Measurements from ENCODE around the gene MRAP. TPM values are rescaled to one million over a fixed set of nuclear protein-coding genes. Genes with fewer than 3 reads are reported as not detected.

The MRAP gene
- total RNA-seq, 1 donor from 2014 or later = 3.9 TPM

DNA sequence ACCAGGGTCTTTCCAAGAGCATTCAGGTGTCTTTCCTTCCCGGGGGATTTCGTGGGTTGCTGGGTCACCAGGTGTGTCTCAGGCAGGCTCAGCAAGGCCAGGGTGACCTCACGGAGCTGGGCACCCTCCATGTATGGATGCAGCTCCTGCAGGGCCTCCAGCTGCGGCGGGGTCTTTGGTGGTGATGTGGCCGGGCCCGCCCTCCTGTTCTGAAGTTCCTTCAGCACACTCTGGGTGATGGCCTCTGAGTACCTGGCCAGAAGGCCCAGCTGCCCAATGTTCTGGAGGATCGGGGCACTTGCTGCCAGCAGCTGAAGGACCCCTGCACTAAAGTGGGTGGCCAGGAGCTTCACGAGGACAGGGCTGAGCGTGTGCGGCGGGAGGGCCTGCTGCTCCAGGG lies 48.7 kb downstream of the MRAP start:
- H3K36me3 ChIP-seq = peaks cover 0 to 91% of the 10 kb centered on the region in 2 donors
- no peak overlapping the region for H3K4me3 ChIP-seq
- H3K27ac ChIP-seq = peak overlapping the region; percentile 63
- H3K9me3 ChIP-seq = no peaks in the 10 kb centered on the region
- DNase-seq (ENCODE audit: extremely low spot score in 2 of 2) = peak in 1 of 2 donors; percentile 84
- intact Hi-C loops (cut with DNase I) = no loop called here
- no peaks in the 10 kb centered on the region for H3K27me3 ChIP-seq
- TF ChIP-seq, protein P1, sequence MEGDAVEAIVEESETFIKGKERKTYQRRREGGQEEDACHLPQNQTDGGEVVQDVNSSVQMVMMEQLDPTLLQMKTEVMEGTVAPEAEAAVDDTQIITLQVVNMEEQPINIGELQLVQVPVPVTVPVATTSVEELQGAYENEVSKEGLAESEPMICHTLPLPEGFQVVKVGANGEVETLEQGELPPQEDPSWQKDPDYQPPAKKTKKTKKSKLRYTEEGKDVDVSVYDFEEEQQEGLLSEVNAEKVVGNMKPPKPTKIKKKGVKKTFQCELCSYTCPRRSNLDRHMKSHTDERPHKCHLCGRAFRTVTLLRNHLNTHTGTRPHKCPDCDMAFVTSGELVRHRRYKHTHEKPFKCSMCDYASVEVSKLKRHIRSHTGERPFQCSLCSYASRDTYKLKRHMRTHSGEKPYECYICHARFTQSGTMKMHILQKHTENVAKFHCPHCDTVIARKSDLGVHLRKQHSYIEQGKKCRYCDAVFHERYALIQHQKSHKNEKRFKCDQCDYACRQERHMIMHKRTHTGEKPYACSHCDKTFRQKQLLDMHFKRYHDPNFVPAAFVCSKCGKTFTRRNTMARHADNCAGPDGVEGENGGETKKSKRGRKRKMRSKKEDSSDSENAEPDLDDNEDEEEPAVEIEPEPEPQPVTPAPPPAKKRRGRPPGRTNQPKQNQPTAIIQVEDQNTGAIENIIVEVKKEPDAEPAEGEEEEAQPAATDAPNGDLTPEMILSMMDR (IDR thresholded peaks at IDR 0.05) = no peak
- TF ChIP-seq POLR2AphosphoS5 (IDR thresholded peaks at IDR 0.05; ENCODE audit: insufficient read depth in 1 of 2, low read depth in 1 of 2) = no peak
- TF ChIP-seq POLR2A (IDR thresholded peaks at IDR 0.05) = no peak
- H3K4me1 ChIP-seq = peaks cover 31% of the 10 kb centered on the region

DNA sequence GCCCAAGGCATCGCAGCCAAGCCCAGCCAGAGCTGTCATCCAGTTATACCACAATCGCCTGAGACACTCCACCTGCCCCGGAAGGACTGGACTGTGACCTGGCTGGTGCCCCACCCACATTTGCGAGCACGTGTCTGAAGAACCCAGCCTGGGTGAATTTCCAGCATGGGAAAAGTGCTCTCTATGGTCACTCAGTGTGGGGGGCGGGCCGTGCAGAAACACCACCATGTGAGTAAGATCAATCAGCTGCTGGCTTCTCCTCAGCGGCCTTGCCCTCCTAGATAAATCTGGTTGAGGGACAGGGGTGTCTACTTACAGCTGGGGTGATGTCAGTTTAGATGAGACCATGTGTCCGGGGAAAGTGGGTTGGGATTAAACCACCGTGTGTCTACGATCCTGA lies 49.3 kb downstream of the MRAP start:
- intact Hi-C loops (cut with DNase I) = no loop called here
- peaks cover 31% of the 10 kb centered on the region for H3K4me1 ChIP-seq
- no peaks in the 10 kb centered on the region for H3K27me3 ChIP-seq
- TF ChIP-seq, protein P1 (IDR thresholded peaks at IDR 0.05) = no peak
- no peak for TF ChIP-seq POLR2A (IDR thresholded peaks at IDR 0.05)
- no peak for TF ChIP-seq POLR2AphosphoS5 (IDR thresholded peaks at IDR 0.05; ENCODE audit: insufficient read depth in 1 of 2, low read depth in 1 of 2)
- H3K36me3 ChIP-seq = peaks cover 0 to 92% of the 10 kb centered on the region in 2 donors
- no peaks in the 10 kb centered on the region for H3K9me3 ChIP-seq
- no peak for DNase-seq (ENCODE audit: extremely low spot score in 2 of 2)
- no peak overlapping the region for H3K4me3 ChIP-seq
- H3K27ac ChIP-seq = peak overlapping the region; percentile 63

DNA sequence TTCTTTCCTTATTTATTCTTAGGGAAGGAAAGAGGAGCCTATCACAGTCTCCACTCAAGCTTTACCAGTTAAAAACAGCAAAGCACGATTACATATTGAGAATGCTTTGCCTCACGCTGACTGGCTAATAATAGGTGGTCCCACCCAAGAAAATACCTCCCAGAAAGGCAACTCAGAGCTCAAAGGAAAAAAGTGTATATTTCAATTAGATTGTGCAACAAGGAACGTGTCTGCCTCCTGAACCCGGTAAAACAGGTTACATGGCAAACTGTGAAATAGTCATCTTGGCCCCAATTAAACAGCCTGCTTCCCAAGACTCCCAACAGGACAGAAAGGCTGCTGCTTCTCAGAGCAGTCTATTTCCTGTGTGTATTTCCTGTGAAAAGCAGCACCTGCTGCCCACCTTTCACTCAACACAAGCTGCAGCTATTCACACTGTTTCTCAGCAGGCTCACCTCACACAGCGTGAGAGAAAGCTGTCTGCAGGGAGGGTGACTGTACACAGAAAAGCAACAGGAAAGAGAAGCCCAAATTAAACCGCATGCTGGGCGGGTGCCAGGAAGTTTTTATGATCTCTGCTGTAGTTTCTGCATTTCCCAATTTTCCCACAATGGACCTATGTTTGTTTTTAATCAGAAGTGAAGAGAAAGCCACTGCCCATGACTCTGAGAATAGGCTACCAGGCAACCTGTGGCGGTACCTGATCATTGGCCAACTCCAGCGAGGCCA lies 50.1 kb downstream of the MRAP start:
- peak in 1 of 2 donors; percentile 74 for DNase-seq (ENCODE audit: extremely low spot score in 2 of 2)
- no peak overlapping the region for H3K4me3 ChIP-seq
- H3K4me1 ChIP-seq = peaks cover 31% of the 10 kb centered on the region
- H3K27me3 ChIP-seq = no peaks in the 10 kb centered on the region
- no peaks in the 10 kb centered on the region for H3K9me3 ChIP-seq
- intact Hi-C loops (cut with DNase I) = no loop called here
- TF ChIP-seq POLR2AphosphoS5 (IDR thresholded peaks at IDR 0.05; ENCODE audit: insufficient read depth in 1 of 2, low read depth in 1 of 2) = peak in 1 of 2 donors; percentile 83
- TF ChIP-seq POLR2A (IDR thresholded peaks at IDR 0.05) = no peak
- peak overlapping the region; percentile 71 for H3K27ac ChIP-seq
- peaks cover 0 to 92% of the 10 kb centered on the region in 2 donors for H3K36me3 ChIP-seq

DNA sequence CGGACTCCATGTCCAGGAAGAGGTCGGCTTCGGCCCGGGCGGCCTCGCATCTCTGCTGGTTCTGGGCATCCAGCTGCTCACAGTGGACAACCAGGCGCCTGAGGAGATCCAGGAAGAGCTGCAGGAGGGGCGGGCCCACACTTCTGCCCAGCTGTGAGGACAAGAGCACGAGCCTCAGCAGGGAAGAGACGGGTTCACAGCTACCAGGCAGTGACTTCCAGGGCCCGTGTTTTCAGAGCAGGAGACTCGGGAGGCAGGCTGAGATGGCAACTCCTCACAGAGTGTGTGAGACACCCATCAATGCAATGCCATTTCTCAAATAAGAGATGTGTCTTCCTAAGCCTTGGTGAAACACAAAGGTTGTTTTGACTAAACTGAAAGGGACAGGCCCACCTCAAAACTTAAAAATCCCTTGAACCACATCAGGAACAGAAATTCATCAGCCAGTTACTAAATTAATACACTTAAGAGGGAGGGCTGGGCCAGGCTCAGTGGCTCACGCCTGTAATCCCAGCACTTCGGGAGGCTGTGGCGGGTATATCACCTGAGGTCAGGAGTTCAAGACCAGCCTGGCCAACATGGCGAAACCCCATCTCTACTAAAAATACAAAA lies 50.8 kb downstream of the MRAP start:
- H3K9me3 ChIP-seq = no peaks in the 10 kb centered on the region
- peak overlapping the region; percentile 71 for H3K27ac ChIP-seq
- peaks cover 0 to 92% of the 10 kb centered on the region in 2 donors for H3K36me3 ChIP-seq
- no peak overlapping the region for H3K4me3 ChIP-seq
- peaks cover 31% of the 10 kb centered on the region for H3K4me1 ChIP-seq
- peak in 1 of 2 donors; percentile 77 for DNase-seq (ENCODE audit: extremely low spot score in 2 of 2)
- TF ChIP-seq, protein P1 (IDR thresholded peaks at IDR 0.05) = no peak
- TF ChIP-seq POLR2A (IDR thresholded peaks at IDR 0.05) = no peak
- TF ChIP-seq POLR2AphosphoS5 (IDR thresholded peaks at IDR 0.05; ENCODE audit: insufficient read depth in 1 of 2, low read depth in 1 of 2) = no peak
- intact Hi-C loops (cut with DNase I) = no loop called here
- H3K27me3 ChIP-seq = no peaks in the 10 kb centered on the region

DNA sequence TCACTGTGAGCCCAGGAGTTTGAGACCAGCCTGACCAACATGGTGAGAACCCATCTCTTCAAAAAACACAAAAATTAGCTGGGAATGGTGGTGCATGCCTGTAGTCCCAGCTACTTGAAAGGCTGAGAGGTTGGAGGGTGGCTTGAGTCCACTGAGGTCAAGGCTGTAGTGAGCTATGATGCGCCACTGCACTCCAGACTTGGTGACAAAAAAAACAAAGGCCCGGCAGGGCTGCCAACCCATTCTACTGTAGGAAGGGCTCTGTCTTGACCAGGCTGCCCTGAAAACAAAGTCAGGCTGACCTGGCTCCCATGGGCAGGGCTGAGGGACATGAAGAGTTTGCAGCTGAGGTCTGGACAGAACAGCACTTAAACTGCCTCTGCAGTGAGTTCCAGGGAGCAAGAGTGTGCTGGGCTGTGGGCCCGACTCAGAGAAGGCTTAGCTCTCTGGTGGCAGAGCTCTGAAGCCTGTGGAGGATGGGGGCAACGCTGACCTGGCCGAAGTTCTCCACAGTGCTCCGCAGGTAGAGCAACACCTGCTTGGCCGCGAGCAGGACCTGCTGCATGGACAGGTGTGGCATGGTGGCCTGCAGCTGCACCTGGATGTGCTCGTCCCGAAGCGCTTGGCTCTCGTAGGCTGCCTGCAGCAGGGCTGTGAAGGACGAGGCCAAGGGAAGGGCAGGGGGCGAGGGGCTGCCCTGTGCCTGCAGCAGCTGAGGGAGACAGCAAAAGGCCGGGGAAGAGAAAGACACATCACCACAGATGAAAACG lies 51.7 kb downstream of the MRAP start:
- H3K27me3 ChIP-seq = no peaks in the 10 kb centered on the region
- DNase-seq (ENCODE audit: extremely low spot score in 2 of 2) = peak; percentile 74 to 95
- H3K4me1 ChIP-seq = peaks cover 31% of the 10 kb centered on the region
- H3K4me3 ChIP-seq = no peak overlapping the region
- peaks cover 0 to 92% of the 10 kb centered on the region in 2 donors for H3K36me3 ChIP-seq
- no peaks in the 10 kb centered on the region for H3K9me3 ChIP-seq
- TF ChIP-seq POLR2AphosphoS5 (IDR thresholded peaks at IDR 0.05; ENCODE audit: insufficient read depth in 1 of 2, low read depth in 1 of 2) (no peak), POLR2A (IDR thresholded peaks at IDR 0.05) (no peak)
- TF ChIP-seq, protein P1 (IDR thresholded peaks at IDR 0.05) = no peak
- H3K27ac ChIP-seq = peak overlapping the region; percentile 71
- intact Hi-C loops (cut with DNase I) = no loop called here

All from vagina (tissue), 2 donors.